Measurements from ENCODE around the gene PC.

- TF ChIP-seq CTCF (IDR thresholded peaks at IDR 0.05) (no peak), POLR2A (IDR thresholded peaks at IDR 0.05) (no peak), POLR2AphosphoS5 (IDR thresholded peaks at IDR 0.05) (no peak), EP300 (IDR thresholded peaks at IDR 0.05) (no peak)
Measured at GRCh38 chr11:66986178-66986545, 28.0 kb upstream of the PC start.
